HT-29 (cell line): ENCODE measurements around the gene HOXD10. TPM values are rescaled to one million over a fixed set of nuclear protein-coding genes. Genes with fewer than 3 reads are reported as not detected.

Experiments
- DNase-seq: peaks from one replicate; pipeline ENCODE4 v3.0.0-alpha.2; 2015; ENCODE audit warnings: low spot score
- total RNA-seq: library from RNA; depleted of rRNA; stranded (reverse); fragments of >200 nt; shearing (Covaris generic); gene quantifications from 2 replicates; pipeline ENCODE4 v1.2.3, GENCODE V29; 2014

Gene HOXD10
- total RNA-seq, 1 experiment from 2014 or later: not detected

GRCh38 chr2:176095421-176095820, 21.2 kb upstream of the HOXD10 start:
- DNase-seq: no peak

GRCh38 chr2:176096243-176096985, 20.2 kb upstream of the HOXD10 start:
- no peak for DNase-seq

DNA sequence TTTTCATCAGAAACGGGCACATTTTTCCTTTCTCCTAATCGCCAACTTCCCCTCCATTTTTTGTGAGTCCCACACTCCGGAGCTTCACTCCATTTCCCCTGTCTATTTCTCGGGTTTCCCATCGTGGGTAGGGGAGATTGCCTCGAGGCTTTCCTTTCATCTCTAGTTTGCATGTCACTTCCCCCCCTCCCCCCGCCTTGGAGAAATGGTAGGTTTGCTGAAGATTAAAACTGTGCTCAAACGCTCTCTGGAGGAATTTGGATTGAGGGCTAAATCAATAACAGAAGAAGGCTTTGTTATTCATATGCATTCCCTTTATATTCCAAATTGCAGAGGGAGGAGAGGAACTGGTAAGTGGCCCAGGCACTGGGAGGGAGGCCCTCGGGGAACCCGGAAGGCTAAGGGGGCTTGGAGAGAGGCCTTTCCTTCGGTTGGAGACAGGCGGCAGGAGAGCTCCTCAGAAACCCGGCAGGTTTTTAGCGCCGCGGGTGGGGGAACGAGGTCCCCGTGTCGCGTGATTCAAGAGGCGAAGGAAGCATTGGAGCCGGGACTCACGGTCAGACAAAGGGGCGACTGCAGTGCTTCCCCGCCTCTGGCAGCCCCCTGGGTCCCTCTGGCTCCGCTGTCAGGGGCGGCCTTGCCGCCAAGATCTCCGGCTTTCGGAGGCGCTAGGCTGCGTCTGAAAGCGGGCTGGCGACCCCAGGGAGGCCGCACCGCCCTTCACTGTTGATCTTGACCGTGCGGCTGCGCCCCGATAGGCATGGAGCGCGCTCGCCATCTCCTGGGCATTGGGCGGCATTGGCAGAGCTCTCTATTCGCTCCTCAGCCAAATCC, 19.4 kb upstream of the HOXD10 start:
- peak; percentile 92 for DNase-seq

- no peak for DNase-seq
Measured at GRCh38 chr2:176097820-176098365, 18.7 kb upstream of the HOXD10 start.

DNA sequence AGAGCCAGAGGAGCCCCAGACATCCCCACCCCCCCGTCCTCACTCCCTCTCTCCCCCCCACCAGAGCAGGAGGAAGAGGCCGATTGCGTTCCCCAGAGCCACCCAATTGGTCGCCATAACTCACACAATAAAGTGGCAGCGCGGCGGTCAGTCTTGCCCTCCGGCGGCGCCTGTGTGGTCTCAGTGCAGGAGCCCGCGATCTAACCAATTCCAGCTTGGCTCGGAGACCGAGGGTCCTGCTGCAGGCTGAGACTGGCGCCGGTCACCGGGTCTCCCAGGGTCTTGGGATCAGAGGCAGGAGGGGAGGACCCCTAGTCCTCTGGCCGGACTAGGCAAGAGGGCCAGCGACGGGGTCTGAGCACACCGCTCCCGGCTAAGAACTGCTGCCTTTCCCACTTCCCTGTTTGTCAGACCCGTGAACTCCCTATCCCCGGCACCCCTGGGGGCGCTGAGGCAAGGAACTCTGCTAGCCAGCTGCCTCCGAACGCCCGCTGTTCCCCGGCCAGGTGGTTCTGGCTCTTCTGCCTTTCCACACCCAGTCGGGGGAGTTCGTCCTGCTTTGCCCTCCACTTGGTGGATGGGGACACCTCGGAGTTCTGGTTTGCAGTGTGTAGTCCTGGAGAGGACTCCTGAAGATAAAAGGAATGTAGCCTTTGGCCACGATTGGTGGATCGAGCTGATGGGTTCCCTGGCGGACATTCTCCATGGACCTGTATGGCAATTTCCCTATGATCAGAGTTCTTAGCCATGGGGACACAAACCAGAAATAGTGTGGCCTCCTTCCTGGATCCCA, 18.0 kb upstream of the HOXD10 start:
- no peak for DNase-seq

GRCh38 chr2:176099159-176099727, 17.3 kb upstream of the HOXD10 start:
- DNase-seq: no peak

- DNase-seq: no peak
Measured at GRCh38 chr2:176099728-176100546, 16.6 kb upstream of the HOXD10 start, which contains the start of gene HOXD12. TSS of gene HOXD12 (plus strand) at chr2:176099795. CDS start at chr2:176099802, 7 bp downstream.

GRCh38 chr2:176100547-176101140, 15.9 kb upstream of the HOXD10 start:
- DNase-seq: no peak

DNA sequence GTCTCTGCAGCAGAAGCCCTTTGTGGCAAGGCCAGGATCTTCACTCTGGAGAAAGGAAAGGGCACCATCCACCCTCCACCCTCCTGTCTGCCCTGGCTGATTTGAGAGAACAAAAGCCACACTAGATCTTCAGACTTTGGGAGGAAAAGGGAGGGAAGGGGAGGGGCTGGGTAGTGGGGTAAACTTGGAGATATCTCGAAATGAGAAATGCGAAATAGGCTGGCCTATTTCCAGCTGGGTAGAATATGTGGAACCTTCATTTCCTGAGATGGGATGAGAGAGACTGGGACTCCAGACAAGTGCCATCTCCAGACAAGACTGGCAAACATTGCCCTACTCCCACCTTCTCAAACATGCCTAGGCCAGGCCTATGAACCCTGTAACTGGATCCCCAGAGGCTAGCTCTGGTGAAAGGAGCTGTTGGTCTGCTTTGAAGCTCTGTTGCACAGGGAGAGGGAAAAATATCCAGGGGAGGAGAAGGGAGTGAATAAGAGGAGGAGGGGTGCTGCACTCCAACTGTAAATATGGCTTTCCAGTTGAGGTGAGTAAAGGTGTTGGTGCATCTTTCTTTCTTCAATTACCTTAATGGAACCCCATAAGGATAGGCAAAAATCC, 15.3 kb upstream of the HOXD10 start:
- no peak for DNase-seq

DNA sequence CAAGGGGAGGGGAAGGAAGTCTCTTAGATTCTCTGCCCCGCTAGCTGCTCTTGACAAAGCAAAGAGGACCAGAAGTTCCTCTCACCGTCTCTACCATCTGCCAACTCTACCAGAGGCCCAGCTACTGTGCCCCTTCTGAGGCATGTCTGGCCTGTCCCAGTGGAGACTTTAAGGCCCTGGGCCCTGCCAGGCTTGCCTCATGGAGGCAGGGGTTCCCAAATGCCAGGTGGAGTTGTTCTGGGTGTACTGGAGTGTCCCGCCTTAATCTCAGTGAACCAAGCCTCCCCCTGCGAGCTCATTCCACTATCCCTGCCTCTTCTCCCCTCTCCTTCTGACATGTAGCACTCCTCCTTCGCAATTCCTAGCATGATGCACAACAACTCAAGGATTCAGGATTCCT, 14.7 kb upstream of the HOXD10 start:
- no peak for DNase-seq

DNA sequence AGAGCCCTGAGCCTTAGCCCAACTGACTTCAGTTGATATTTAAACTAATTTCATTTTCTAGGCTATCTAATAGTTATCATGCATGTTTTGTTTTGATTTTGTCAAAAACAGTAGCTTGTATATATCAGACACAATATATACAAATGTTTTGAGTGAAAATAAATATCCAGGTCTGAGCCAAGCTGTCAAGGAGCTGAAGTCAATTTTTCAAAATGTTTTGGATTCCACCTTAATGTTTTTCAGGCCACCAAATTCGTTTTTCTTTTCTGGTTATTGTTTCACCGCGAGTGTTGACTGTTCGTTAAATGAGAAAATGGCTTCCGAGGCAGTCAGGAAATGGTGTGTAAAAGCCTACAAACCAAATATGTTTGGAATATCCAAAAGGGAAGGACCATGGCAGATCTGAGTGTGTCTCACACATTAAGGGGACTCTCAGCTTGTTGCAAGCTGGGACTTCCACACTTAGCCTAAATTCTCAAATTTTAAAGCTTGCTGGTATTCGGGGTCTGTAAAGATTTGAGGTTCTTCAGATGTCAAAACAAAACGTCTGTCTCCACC, 14.2 kb upstream of the HOXD10 start:
- no peak for DNase-seq

GRCh38 chr2:176103194-176103593, 13.4 kb upstream of the HOXD10 start:
- DNase-seq: no peak

DNA sequence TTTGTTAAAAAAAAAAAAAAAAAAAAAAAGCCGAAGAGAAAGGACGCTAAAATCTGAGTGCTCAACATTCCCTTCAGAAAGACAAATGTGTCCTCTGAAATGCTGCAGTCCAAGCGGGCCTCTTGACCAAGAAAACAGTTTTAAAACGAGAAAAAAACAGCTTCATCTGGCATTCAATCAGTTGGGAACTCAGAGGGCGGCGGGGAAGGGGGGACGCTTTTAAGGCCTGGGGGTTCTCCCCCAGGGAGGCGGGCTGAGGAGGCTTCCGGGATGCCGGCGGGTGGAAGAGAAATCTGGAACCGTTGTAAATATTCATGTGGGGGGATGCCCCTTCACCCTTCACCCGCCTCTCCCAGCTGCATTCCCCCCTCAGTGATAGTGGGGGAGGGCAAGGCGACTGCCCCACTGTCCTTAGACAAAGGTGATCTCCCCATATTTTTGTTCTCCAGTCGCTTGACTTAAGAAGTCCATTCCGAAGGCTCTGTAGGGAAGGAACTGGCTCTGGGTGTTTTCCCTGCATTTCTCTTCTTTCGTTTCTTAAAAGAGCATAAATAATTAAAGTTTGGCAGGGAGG, 12.7 kb upstream of the HOXD10 start:
- no peak for DNase-seq

- no peak for DNase-seq
Measured at GRCh38 chr2:176104316-176105077, 12.1 kb upstream of the HOXD10 start.

DNA sequence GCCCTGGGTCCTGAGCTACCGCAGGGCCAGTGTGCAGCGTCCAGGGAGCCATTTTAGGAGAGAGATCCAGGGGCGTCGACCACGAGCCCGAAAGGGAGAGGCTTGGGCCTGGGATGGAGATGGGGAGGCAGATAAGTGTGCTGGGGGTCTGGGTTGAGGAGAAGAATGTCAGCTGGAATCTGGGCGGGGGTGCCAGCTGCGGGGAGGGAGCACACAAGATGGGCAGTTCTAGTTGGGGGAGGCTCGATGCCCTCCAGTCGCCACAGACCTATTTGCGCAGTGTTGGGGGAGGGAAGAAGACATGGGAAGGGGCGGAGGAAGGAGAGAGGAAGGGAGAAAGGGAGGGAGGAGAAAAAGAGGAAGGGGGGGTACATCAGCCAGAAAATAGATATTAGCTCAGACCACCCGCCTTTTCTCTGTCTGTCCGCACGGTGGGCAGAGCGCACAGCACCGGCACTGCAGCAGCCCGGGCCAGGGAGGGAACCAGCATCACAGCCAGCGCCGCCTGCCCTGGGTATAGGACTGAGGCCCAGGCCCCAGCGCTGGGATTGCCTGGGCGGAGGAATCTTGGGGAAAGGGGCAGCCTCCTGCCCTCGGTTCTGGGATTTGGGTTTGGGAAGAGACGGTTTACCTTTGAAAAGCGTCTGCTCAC, 11.4 kb upstream of the HOXD10 start:
- no peak for DNase-seq

DNA sequence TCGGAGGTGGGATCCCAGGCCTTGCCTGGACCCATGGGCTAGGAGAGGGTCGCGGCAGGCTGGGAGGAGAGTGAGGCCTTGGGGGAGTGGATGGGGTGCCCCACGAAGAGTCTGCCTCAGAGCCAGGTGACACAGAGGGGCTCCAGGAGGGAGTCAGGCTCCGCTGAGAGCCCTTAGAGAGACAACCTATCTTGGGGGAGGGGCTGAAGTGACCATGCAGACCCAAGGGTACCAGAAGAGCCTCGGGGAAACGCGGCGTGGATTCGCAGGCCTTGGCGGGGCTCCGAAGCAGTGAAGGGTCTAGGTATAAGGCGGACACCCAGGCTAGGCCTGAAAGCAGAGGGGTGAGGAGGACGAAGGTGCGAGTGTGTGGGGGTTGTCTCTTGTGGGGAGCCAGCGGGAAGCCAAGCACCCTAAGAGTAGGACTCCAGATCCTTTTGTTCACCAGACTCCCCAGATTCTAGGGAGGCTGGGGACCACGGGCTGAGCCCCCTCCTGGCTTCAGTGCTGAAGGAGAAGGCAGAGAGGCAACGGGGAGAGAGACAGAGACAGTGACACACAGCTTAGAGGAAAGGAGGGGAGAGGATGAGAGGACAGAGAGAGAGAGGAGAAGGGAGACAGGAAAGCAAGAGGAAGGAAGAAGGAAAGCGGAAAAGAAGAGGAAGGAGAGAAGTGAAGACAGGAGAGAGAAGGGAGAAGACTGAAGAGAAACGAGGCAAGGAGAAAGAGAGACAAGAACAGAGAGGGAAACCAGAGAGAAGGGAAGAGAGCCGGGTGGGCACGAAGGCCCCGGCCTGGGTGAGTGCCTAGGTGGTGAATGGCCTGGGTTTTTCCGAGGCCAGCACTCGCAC, 10.6 kb upstream of the HOXD10 start:
- no peak for DNase-seq
